HTR-8/SVneo (cell line): ENCODE results near the gene LDLRAD4.
"Not testable (repeated sequence)": the region's sequence is repeated elsewhere in the genome, so short reads cannot be mapped to it uniquely, and the experiment has no call there.

ENCODE experiments used
- DNase-seq: peaks from one replicate; pipeline ENCODE4 v3.0.0; 2011; ENCODE audit warnings: low spot score, mixed read lengths; ENCODE audit not compliant: insufficient read length
- FAIRE-seq: peaks from 2 replicates; lab custom pipeline; 2011; peaks lifted over from hg19 to GRCh38; lab: Jason Lieb, UNC

LDLRAD4 gene

DNA sequence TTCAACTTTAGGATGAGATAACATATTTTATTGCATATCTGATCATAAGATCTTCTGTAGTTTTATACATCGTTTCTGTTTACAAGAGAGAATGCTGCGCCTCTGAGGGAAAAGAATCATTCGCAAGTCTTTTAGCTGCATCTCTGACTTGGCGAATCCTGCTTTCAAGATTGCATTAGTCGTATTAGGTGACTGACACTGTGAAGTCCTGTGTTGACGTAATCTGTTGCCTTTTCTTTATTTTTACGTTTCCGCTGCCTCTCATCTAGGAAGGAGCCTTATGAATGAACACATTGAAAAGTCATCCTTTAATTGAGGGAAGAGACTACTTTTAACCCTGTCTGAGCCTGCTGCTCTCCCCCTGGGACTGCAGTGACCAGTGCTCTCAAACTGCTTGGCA is 101.5 kb downstream of the LDLRAD4 start:
- no peak for DNase-seq
- FAIRE-seq: no peak

DNA sequence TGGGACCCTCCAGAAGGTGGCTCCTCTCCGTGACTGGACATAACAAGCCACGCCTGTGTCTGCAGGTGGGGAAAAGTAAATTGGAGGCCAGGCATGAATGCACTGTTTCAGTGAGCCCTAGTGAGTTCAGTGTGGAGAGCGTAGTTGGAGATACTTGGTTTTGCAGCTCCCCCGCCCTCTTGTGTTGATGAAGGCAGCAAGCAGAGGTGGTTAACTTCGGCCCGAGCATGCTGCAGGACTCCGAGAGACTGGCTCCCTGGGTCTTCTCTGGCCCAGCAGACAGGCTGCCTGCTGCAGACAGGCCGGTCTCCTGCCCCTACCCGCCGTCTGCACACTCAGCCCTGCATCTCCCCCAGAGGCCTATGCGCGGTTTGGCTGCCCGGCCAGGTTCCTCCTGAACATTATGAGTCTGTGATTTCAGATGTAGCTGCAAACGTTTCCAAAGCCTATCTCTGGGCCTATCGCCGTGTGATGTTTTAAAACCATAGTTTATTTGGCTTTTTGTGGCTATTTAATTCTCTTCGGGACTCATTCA is 102.4 kb downstream of the LDLRAD4 start:
- no peak for FAIRE-seq

DNA sequence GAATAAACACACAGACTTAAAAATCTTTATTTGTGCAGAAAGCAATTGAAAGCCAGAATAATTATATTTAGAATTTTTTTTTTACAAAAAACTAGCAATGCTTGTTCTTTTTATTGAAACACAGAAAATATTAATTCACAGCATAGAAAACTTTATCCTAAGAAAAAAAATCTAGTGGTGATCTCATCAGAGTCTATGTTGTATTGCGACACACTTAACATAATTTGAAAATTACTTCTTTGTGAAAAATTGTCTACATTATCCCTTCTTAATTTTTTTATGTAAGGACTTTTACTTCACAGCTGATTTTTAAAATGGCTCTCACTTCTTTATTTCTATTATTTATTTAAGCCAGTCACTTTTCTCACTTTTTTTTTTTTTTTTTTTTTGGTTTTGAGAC is 103.4 kb downstream of the LDLRAD4 start:
- no peak for FAIRE-seq
- DNase-seq: no peak

More for the DNA sequence above, 102.4 kb downstream of the LDLRAD4 start:
- no peak for DNase-seq

DNA sequence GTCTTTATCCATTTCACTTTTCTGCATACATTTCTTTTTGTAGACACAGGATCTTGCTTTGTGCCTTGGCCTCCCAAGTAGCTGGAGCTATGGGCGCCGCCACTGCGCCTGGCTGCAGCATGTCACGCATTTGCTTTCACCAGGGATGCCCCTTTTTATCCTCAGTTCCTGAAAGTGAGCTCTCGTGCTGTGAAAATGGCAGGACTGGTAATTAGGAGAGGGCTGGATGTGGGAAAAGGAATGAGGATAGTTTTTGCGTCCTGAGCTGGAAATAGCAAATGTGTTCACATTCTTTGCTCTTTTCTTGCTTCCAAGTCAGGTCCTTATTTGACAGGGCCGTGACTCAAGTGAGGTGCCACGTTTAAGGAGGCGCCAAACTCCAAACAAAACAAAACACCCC is 104.6 kb downstream of the LDLRAD4 start:
- no peak for FAIRE-seq
- no peak for DNase-seq

DNA sequence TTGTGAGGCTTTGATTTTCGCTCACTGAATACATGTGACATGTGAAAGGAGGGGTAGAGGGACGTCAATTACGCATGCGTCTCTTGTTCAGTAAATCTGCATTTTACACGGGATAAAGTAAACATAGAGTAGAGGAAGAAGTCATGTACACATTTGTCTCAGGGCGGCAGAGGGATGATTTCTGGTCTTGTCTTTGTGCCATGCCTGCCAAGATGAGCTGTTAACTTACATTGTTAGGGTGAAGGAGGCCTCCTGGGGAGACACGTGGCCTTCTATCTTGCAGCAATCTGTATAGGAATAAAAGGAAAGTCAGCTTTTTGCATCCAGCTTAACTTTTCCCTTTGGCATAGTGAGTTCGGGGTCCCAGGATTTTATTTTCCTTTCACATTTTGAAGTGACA is 106.3 kb downstream of the LDLRAD4 start:
- DNase-seq (no peak), FAIRE-seq (no peak)

DNA sequence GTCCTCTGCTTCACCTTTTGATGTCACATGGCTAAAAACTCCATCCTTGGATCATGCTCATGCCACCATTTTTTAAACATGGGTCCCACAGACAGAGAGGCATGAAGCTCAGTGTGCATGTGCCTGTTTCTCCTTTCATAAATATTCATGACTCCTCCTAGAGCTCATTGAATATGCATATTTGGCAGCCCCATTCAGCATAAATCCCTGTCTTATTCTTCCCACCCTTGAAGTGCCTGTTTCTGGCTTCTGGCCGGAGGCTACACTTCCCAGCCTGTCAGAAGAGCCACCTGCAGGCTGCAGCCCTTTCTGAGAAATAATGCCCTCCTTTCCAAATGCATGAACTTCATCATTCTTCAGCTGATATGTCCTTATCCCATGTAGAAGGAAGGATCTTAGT is 109.7 kb downstream of the LDLRAD4 start:
- DNase-seq (no peak), FAIRE-seq (no peak)

DNA sequence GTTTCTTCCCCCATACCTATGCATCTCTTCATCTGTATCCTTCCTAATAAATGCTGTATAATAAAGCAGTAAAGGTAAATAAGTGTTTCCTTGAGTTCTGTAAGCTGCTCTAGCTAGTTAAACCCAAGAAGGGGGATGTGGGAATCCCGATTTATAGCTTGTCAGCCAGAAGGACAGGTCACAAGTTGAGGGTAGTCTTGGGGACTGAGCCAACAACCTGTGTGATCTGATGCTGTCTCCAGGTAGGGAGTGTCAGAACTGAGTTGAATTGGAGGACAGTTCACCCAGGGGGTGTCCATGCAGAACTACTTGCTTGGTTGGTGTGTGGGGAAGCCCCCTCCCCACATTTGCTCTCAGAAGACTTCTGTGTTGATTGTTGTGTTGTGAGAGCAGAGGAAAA is 112.4 kb downstream of the LDLRAD4 start:
- FAIRE-seq: no peak
- no peak for DNase-seq

DNA sequence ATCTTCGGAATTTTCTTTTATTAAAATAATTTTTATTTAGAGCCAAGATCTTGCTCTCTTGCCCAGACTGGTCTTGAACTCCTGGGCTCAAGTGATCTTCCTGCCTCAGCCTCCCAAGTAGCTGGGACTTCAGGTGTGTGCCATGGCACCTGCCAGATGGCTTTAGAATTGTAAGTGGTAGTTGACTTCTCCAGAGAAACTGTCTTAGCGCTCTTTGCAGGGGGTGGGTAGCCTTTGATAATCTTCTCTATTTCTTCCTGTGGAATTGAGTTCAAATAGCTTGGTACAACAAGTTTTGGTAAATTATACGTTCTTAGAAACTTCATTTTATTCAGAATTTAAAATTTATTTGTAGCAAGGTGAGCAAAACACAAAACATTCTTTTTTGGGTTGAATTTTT is 113.3 kb downstream of the LDLRAD4 start:
- DNase-seq (no peak), FAIRE-seq (no peak)

DNA sequence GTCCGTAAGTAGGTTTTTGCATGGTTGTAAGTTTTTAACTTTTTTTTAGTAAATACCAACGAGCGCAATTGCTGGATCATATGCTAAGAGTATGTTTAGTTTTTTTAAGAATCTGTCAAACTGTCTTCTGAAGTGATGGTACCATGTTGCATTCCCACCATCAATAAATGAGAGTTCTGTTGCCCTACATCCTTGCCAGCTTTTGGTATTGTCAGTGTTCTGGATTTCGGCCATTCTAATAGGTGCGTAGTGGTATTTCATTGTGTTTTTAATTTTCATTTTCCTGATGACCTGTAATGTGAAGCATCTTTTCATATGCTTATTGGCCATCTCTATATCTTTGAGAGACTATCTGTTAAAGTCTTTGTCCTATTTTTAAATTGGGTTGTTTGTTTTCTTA is 114.3 kb downstream of the LDLRAD4 start:
- DNase-seq: no peak
- no peak for FAIRE-seq

DNA sequence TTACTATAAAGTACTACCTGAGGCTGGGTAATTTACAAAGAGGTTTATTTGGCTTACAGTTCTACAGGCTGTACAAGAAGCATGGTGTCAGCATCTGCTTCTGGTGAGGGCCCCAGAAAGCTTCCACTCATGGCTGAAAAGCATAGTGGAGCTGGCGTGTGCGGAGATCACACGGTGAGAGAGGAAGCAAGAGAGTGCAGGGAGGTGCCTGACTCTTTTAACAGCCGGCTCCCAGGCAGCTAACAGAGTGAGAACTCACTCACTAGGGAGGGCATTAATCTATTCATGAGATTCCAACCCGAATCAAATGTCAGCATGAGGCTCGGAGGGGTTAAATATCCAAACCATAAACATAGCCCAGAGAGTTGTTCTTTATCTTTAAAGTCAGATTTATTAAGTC is 117.3 kb downstream of the LDLRAD4 start:
- DNase-seq (no peak), FAIRE-seq (no peak)

DNA sequence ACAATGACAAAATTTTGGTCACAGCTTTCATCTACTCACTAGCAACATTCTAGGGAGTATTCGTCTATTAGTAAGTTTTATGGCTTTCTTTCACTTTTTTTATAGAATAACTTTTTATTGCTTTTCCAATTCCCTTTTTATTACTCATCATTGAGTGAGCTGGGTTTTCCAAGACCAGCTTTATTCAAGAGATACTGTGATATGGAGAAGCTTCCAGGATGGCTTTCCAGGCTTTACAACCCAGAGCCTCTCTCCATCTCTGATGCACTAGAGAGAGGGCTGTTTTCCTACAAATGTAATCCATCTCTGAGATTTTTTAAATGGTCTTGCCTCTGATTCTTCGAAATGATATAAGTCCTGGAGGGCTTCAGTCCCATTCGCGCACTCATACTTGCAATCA is 118.3 kb downstream of the LDLRAD4 start:
- no peak for FAIRE-seq
- no peak for DNase-seq

DNA sequence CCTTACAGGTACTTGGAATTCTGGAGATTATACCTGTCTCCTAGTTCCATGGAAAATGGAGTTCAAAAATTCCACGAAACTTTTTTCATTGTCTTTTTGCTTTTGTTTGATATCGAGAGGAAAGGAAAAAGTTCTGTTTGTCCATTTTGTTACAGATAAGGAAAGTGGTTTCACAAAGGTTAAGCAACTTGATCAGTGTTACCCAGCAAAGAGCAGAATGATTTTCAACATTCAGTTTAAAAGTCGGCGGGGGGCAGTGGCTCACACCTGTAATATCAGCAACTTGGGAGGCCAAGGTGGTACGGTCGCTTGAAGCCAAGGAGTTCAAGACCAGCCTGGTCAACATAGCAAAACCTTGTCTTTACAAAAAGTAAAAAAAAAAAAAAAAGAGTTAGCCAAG is 118.8 kb downstream of the LDLRAD4 start:
- DNase-seq (no peak), FAIRE-seq (no peak)

DNA sequence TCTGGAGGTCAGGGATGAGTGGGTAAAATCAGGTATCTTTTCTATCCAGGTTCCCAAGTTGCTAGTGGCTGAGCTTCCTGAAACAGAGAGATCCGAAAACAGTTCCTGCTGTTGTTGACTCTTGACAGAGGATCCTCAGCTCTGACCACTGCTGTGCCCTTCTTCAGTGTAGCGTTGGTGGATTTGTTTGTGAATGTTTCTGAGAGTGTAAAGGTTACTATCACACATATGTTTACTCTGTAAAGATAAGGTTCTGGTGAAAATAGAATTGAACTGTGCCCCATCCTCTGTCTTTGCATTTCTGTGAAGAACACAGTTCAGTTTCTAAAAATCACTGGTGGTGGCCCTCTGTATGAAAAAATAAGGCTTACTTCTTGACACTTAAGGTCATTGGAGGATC is 119.8 kb downstream of the LDLRAD4 start:
- FAIRE-seq: no peak
- no peak for DNase-seq

DNA sequence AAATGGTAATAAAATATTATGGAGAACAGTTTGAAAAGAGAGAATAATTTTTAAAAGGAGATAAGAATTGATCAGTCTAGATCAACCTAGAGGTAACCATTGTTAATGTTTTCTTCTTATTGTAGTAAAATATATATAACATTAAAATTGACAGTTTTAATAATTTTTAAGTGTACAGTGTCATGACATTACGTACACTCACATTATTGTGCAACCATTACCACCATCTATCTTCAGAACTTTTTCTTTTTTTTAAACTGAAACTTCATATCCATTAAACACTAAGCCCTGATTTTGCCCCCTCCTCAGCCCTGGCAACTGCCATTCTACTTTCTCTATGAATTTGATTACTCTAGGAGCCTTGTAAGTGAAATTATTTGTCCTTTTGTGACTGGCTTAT is 121.1 kb downstream of the LDLRAD4 start:
- FAIRE-seq (no peak), DNase-seq (no peak)

DNA sequence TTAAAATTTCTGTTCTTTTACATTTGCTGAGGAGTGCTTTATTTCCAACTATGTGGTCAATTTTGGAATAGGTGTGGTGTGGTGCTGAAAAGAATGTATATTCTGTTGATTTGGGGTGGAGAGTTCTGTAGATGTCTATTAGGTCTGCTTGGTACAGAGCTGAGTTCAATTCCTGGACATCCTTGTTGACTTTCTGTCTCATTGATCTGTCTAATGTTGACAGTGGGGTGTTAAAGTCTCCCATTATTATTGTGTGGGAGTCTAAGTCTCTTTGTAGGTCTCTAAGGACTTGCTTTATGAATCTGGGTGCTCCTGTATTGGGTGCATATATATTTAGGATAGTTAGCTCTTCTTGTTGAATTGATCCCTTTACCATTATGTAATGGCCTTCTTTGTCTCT is 127.9 kb downstream of the LDLRAD4 start:
- not testable (repeated sequence) for FAIRE-seq, DNase-seq

DNA sequence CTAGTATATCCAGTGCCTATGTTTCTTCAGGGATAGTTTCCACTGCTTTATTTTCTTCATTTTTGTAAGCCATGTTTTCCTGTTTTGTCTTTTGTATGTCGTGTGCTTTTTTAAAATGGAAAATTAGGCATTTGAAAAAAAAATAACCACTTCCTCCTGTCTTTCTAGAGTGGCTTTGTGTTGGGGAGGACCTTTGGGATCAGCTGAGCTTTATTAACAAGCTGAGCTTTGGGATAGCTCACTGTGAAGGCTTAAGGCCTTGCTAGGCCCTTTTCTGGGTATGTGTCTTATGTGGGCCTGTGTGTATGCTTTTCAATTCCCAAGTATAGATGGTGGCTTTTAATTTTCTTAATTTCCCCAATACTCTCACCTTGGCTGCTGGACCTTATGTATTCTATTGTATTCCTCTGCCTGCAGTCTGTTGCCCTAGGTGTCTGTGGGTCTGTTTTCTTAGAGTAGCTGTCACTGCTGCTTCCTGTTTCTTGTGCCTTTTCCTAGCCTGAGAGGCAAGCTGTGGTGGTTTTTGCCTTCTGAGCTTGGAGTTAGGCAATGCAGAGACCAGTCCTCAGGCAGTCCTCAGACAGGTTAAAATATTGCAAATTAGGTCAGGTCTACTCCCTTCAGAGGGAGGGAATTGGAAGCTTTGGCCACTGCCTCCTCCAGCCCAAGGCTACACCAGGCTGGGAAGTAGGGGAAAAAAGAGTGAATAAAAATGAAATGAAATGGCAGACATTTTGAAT is 134.7 kb downstream of the LDLRAD4 start:
- FAIRE-seq (no peak), DNase-seq (no peak)

DNA sequence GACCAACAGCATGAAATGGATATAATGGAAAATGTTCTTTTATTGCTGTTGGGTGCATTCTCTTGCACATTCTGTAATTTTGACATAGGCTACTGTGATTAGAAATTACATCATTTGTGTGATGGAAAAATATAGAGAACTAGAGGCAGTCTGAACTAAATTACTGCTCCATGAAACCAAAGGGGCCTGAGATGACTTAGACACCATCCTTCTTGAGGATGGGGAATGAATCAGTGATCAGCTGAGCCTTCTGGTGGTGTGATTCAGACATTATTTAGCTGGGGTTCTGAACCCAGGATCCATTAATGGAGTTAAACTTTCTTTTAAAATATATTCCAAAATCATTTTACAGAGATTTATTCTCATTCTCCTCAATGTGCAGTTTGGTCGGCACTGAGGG is 135.8 kb downstream of the LDLRAD4 start:
- FAIRE-seq: no peak
- DNase-seq: no peak

DNA sequence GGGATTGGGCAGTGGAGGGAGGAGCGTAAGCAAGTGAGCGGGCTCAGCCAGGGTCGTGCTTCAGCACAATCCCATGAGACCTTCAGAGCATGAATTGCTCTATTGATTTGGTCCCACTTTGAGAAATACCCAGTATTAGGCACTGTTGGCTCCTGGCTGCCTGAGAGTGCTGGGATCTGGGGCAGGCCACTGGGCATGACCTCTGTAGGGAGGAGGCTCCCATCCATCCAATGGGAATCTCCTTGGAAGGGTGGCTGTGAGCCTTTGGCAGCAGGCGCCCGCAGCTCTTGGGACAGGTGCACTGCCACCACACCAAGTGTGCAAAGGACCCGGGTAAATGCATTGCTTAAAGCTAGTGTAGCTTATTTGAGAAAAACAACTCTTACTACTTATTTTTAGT is 137.5 kb downstream of the LDLRAD4 start:
- FAIRE-seq (no peak), DNase-seq (no peak)

DNA sequence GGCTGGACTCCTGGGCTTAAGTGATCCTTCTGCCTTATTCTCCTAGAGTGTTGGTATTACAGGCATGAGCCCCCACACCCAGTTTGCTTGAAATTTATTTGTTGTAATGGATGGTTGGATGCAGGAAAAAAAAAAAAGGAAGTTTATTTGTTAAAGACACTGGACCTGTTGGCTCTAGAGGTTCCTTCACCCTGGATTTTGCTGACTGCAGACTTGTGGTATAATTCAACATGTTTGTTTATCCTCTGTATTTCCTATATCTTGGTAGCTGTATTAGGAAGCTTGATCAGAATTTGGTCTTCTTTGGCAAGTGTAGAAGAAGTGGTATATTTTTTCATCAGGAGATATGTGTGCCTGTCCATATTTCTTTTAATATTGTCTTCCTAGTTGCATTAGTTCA is 138.7 kb downstream of the LDLRAD4 start:
- no peak for FAIRE-seq
- DNase-seq: no peak

DNA sequence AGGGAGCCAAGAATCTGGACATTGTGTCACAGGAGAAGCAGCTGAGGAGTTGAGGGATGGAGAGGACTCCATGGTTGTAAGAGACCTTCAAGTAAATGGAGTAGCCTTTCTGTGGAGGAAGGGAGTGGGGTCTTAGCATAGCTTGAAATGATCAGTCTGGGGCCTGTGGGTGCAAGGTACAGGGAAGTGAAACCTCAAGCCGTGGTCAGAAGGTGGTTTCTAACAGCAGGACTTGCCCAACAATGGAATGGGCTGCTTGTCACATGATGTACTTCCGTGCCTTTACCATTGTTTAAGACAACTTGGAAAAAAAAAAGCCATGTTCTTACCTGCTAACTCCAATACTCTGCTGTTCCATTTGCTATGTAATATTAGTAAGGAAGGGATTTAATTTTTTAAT is 140.7 kb downstream of the LDLRAD4 start:
- no peak for FAIRE-seq
- no peak for DNase-seq

DNA sequence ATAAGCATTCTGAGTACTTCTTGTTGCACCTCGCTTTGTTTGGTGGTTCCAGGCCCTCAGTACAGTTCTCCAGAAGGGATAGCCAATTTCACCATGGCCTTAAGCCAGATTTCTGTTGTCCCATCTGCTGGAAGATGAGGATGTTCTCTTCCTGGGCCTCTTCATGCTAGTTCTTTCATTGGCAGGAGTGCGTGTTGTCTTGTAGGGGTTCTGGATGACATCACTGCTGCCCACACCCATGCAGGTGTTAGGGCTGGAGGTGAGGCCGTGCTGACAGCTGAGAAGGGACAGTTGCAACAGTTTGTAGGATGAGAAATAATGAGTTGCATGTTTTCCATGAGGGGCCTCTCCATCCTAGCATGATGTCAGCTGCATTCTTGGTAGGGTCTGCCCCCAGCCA is 142.9 kb downstream of the LDLRAD4 start:
- FAIRE-seq: no peak

DNA sequence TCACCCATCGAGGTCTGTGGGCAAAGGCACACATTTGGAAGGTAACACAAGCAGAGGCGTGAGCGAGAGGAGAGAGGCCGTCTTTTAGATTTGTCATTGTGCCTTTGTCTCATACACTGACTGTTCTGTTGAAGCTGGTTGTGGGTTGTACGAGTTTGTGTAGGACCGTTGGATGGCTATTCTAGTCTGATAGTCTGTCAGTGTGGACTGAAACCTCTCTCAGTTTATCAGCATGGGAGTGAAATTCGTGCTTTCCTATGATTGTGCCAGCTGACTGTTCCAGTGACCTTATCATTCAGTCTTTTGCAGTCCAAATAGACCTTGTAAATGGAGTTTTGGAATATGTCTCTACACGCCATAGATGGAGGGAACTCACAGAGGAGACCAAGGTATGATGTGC is 143.5 kb downstream of the LDLRAD4 start:
- FAIRE-seq (no peak), DNase-seq (no peak)

More for the DNA sequence above, 142.9 kb downstream of the LDLRAD4 start:
- DNase-seq: no peak
